Testis (tissue), 3 donors: ENCODE data around the gene TDRD10. TPM values are rescaled to one million over a fixed set of nuclear protein-coding genes. Genes with fewer than 3 reads are reported as not detected.
A peak's percentile ranks its signal among the peaks of the same experiment; 100 is the strongest.

Experiments
- DNase-seq: peaks from one replicate; pipeline ENCODE4 v3.0.0-alpha.2; 2019
- H3K27ac ChIP-seq, 2 donors: fragments of 200-600 bp; sonication (generic); one replicate each; pipeline ENCODE4 v1.5.1; 2019
- H3K27me3 ChIP-seq: fragments of 200-600 bp; sonication (generic); one replicate; pipeline ENCODE4 v1.5.1; 2019
- H3K36me3 ChIP-seq: fragments of 200-600 bp; sonication (generic); one replicate; pipeline ENCODE4 v1.5.1; 2017; ENCODE audit warnings: low read depth; ENCODE audit errors: missing control alignments
- H3K4me1 ChIP-seq: fragments of 200-600 bp; sonication (generic); one replicate; pipeline ENCODE4 v1.5.1; 2019
- H3K4me3 ChIP-seq, 2 donors: fragments of 200-600 bp; sonication (generic); one replicate each; pipeline ENCODE4 v1.5.1; 2017 to 2019
- H3K9me3 ChIP-seq: fragments of 200-600 bp; sonication (generic); one replicate; pipeline ENCODE4 v1.5.1; 2017
- POLR2A ChIP-seq: fragments of 450-650 bp; IDR thresholded peaks from one replicate; pipeline ENCODE4 v1.6.1; 2017; ENCODE audit warnings: antibody characterized with exemption, mild to moderate bottlenecking, moderate library complexity
- WGBS, 2 donors: methylation state at CpG; one replicate each; pipeline ENCODE4 v1.1.5; 2018; 5-methylcytosine and 5-hydroxymethylcytosine counted together
- intact Hi-C: fragments of 100-400 bp; cut with DNase I; formaldehyde crosslinking; loops from one replicate; pipeline ENCODE4 v1.15.1; 2023; ENCODE audit warnings: low total_unique reads
- polyA plus RNA-seq: library from polyadenylated mRNA; stranded (reverse); fragments of 350-450 nt; fragmentation: Illumina TruSeq; extraction: RNeasy Lipid Tissue Mini Kit (QIAGEN cat#74804); gene quantifications from one replicate; pipeline ENCODE4 v1.2.3, GENCODE V29; 2014; ENCODE audit warnings: low read depth, low replicate concordance; ENCODE audit not compliant: insufficient read depth
- total RNA-seq, 2 donors: library from RNA; depleted of rRNA; stranded (reverse); fragments of >200 nt; gene quantifications; one replicate each; pipeline ENCODE4 v1.2.3, GENCODE V29; 2016
- TF ChIP-seq, protein P1 (sequence below), 3 experiments: fragments of 450-650 bp in 2 of 3; fragments of 200-600 bp in 1 of 3; sonication (generic) in 1 of 3; IDR thresholded peaks; one replicate each; pipeline ENCODE4 v1.5.1; 2016 to 2019; ENCODE audit warnings: antibody characterized with exemption in 3 of 3, mild to moderate bottlenecking in 2 of 3, moderate library complexity in 1 of 3

TDRD10 gene
- total and polyA plus RNA-seq, 3 donors from 2014 or later: 50.9 to 123 (median 60.3) TPM

- intact Hi-C loops: loop anchor here (10.0 kb wide), 1 partner anchor 73 kb away; the partner anchor contains the start of gene IL6R
- Histone ChIP-seq H3K9me3 (no peaks in the 10 kb centered on the region), H3K27me3 (no peaks in the 10 kb centered on the region), H3K27ac (peak overlapping the region; percentile 45 to 66), H3K4me1 (peaks cover 46% of the 10 kb centered on the region), H3K4me3 (no peak overlapping the region), H3K36me3 (no peaks in the 10 kb centered on the region)
- peak; percentile 94 for DNase-seq
- 48 to 67% methylated on average over 8 of the region's 8 CpGs for WGBS, 2 donors
- TF ChIP-seq, protein P1, sequence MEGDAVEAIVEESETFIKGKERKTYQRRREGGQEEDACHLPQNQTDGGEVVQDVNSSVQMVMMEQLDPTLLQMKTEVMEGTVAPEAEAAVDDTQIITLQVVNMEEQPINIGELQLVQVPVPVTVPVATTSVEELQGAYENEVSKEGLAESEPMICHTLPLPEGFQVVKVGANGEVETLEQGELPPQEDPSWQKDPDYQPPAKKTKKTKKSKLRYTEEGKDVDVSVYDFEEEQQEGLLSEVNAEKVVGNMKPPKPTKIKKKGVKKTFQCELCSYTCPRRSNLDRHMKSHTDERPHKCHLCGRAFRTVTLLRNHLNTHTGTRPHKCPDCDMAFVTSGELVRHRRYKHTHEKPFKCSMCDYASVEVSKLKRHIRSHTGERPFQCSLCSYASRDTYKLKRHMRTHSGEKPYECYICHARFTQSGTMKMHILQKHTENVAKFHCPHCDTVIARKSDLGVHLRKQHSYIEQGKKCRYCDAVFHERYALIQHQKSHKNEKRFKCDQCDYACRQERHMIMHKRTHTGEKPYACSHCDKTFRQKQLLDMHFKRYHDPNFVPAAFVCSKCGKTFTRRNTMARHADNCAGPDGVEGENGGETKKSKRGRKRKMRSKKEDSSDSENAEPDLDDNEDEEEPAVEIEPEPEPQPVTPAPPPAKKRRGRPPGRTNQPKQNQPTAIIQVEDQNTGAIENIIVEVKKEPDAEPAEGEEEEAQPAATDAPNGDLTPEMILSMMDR (IDR thresholded peaks at IDR 0.05): no peak
- TF ChIP-seq POLR2A: no peak
These were observed 24.0 kb upstream of the TDRD10 start for GRCh38 chr1:154478013-154478412.

- H3K4me1 ChIP-seq: peaks cover 46% of the 10 kb centered on the region
- H3K4me3 ChIP-seq: no peak overlapping the region
- TF ChIP-seq POLR2A: no peak
- TF ChIP-seq, protein P1 (IDR thresholded peaks at IDR 0.05): peak in 1 of 3 experiments; percentile 31
- H3K27me3 ChIP-seq: no peaks in the 10 kb centered on the region
- peak overlapping the region; percentile 38 to 59 for H3K27ac ChIP-seq
- no peak for DNase-seq
- intact Hi-C loops: loop anchor here (10.0 kb wide), 1 partner anchor 74 kb away; the partner anchor contains the start of gene IL6R
- no peaks in the 10 kb centered on the region for H3K36me3 ChIP-seq
- no peaks in the 10 kb centered on the region for H3K9me3 ChIP-seq
- WGBS, 2 donors: 48 to 60% methylated on average over 5 of the region's 5 CpGs
These were observed 23.4 kb upstream of the TDRD10 start for GRCh38 chr1:154478639-154479038.

DNA sequence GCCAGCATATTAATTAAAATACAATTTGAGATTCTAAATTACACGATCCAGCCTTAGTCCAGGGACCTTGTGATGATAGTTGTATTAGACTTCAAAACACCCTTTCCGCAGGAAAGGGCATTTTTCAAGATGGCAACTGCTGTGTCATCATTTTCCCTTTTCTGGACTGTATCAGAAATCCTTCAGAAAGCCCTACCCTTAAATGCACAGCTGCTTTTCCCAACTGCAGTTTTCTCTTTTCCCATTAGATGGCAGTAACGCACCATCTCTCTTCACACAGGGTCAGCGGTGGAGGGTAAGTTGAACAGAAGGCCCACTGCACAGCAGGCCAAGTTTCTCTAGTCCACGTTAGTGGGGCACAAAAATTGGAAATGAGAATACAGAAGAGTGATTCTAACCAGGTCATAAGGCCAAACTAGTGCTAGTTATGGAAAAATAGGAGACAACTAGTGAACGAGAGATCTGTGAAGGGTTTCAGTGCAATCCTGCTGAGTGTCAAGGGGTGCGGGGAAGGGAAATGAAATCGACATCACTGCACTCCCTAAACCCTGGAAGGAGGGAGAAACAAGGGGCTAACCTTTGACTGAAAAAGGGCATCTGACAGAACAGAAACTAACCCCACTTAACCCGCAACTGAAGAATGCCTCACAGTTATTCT lies 22.1 kb upstream of the TDRD10 start:
- Histone ChIP-seq H3K27ac (peak overlapping the region in 1 of 2 donors; percentile 11), H3K9me3 (no peaks in the 10 kb centered on the region), H3K4me3 (no peak overlapping the region), H3K4me1 (peaks cover 38% of the 10 kb centered on the region), H3K36me3 (no peaks in the 10 kb centered on the region), H3K27me3 (no peaks in the 10 kb centered on the region)
- 37 to 43% methylated on average over 9 of the region's 9 CpGs for WGBS, 2 donors
- intact Hi-C loops: loop anchor here (10.0 kb wide), 2 partner anchors 65 to 75 kb away; partner anchors contain the start of gene IL6R
- peak; percentile 85 for DNase-seq
- no peak for TF ChIP-seq POLR2A
- TF ChIP-seq, protein P1 (IDR thresholded peaks at IDR 0.05): peak; percentile 88 to 95 (median 91)

- DNase-seq: no peak
- H3K4me3 ChIP-seq: no peak overlapping the region
- H3K27me3 ChIP-seq: no peaks in the 10 kb centered on the region
- H3K4me1 ChIP-seq: peaks cover 31% of the 10 kb centered on the region
- H3K27ac ChIP-seq: no peak overlapping the region
- TF ChIP-seq, protein P1 (IDR thresholded peaks at IDR 0.05): no peak
- no peak for TF ChIP-seq POLR2A
- H3K9me3 ChIP-seq: no peaks in the 10 kb centered on the region
- intact Hi-C loops: loop anchor here (10.0 kb wide), 1 partner anchor 64 kb away; no protein-coding TSS in a partner anchor
- H3K36me3 ChIP-seq: no peaks in the 10 kb centered on the region
- WGBS, 2 donors: 63 to 65% methylated on average over 1 of the region's 1 CpG
These were observed 21.0 kb upstream of the TDRD10 start for GRCh38 chr1:154481053-154481452.
